Measurements from ENCODE around the gene MYOM3.
"Not testable (repeated sequence)": the region's sequence is repeated elsewhere in the genome, so short reads cannot be mapped to it uniquely, and the experiment has no call there.

Gene MYOM3

GRCh38 chr1:24051206-24051945 is 60.6 kb downstream of the MYOM3 start:
- no peak for TF ChIP-seq CTCF (conservative IDR thresholded peaks at IDR 0.05; ENCODE audit: low read depth, low read length)
- H3K4me3 ChIP-seq (ENCODE audit: low read depth, low read length): no peak overlapping the region
- no peak for DNase-seq (ENCODE audit: low read depth)

GRCh38 chr1:24049733-24050132 is 62.2 kb downstream of the MYOM3 start:
- no peak for DNase-seq (ENCODE audit: low read depth)
- TF ChIP-seq CTCF (conservative IDR thresholded peaks at IDR 0.05; ENCODE audit: low read depth, low read length): no peak
- no peak overlapping the region for H3K4me3 ChIP-seq (ENCODE audit: low read depth, low read length)

GRCh38 chr1:24048894-24049293 is 63.0 kb downstream of the MYOM3 start:
- not testable (repeated sequence) for DNase-seq (ENCODE audit: low read depth); H3K4me3 ChIP-seq (ENCODE audit: low read depth, low read length)

GRCh38 chr1:24048205-24048869 is 63.6 kb downstream of the MYOM3 start:
- no peak for DNase-seq (ENCODE audit: low read depth)
- H3K4me3 ChIP-seq (ENCODE audit: low read depth, low read length): no peak overlapping the region
- no peak for TF ChIP-seq CTCF (conservative IDR thresholded peaks at IDR 0.05; ENCODE audit: low read depth, low read length)

GRCh38 chr1:24047110-24047477 is 64.8 kb downstream of the MYOM3 start:
- no peak for DNase-seq (ENCODE audit: low read depth)
- H3K4me3 ChIP-seq (ENCODE audit: low read depth, low read length): no peak overlapping the region
- no peak for TF ChIP-seq CTCF (conservative IDR thresholded peaks at IDR 0.05; ENCODE audit: low read depth, low read length)

- no peak overlapping the region for H3K4me3 ChIP-seq (ENCODE audit: low read depth, low read length)
- TF ChIP-seq CTCF (conservative IDR thresholded peaks at IDR 0.05; ENCODE audit: low read depth, low read length): no peak
- no peak for DNase-seq (ENCODE audit: low read depth)
These were observed 66.2 kb downstream of the MYOM3 start for GRCh38 chr1:24045771-24046170.

GRCh38 chr1:24044672-24045071 is 67.3 kb downstream of the MYOM3 start:
- DNase-seq (ENCODE audit: low read depth); H3K4me3 ChIP-seq (ENCODE audit: low read depth, low read length): not testable (repeated sequence)

- H3K4me3 ChIP-seq (ENCODE audit: low read depth, low read length): no peak overlapping the region
- no peak for DNase-seq (ENCODE audit: low read depth)
- TF ChIP-seq CTCF (conservative IDR thresholded peaks at IDR 0.05; ENCODE audit: low read depth, low read length): no peak
These were observed 68.4 kb downstream of the MYOM3 start for GRCh38 chr1:24043345-24044032.
